Activated T-helper 2 cell treated with anti-CD3 and anti-CD28 coated beads, Interferon-gamma antibody, Interleukin-2, Interleukin-4, amounts not matched to agents 10 μg/mL and 5 μg/mL and 100 μg/mL, durations not matched to agents 14 hours and 24 hours and 36 hours (primary cell): ENCODE measurements around the gene EPM2AIP1. TPM values are rescaled to one million over a fixed set of nuclear protein-coding genes. Genes with fewer than 3 reads are reported as not detected.

Source experiments
- DNase-seq: peaks from one replicate; pipeline ENCODE4 v3.0.0; 2021; ENCODE audit warnings: low spot score
- H3K27ac Mint-ChIP-seq: one replicate; pipeline ENCODE4 v1.8.0; 2021; ENCODE audit warnings: mixed read lengths
- H3K27me3 Mint-ChIP-seq: one replicate; pipeline ENCODE4 v1.8.0; 2021; ENCODE audit warnings: low read depth, mixed read lengths
- H3K36me3 Mint-ChIP-seq: one replicate; pipeline ENCODE4 v1.8.0; 2021; ENCODE audit warnings: low read depth, mixed read lengths
- H3K4me1 Mint-ChIP-seq: one replicate; pipeline ENCODE4 v1.8.0; 2021; ENCODE audit warnings: low read depth, mixed read lengths
- H3K4me3 Mint-ChIP-seq: one replicate; pipeline ENCODE4 v1.8.0; 2021; ENCODE audit warnings: low read depth, mild to moderate bottlenecking, moderate library complexity, mixed read lengths
- H3K9me3 Mint-ChIP-seq: one replicate; pipeline ENCODE4 v1.8.0; 2021; ENCODE audit warnings: mixed read lengths
- intact Hi-C: fragments of 100-400 bp; cut with micrococcal nuclease; formaldehyde crosslinking; loops from one replicate; pipeline ENCODE4 v1.15.1; 2023
- total RNA-seq: library from RNA; stranded (reverse); gene quantifications from 2 replicates; pipeline ENCODE4 v1.2.3, GENCODE V29; 2022

The EPM2AIP1 gene
- total RNA-seq, 1 donor from 2014 or later, result 20.4 TPM

- Mint-ChIP-seq H3K9me3 (peaks cover 4% of the 10 kb centered on the region), H3K36me3 (no peaks in the 10 kb centered on the region), H3K27me3 (peaks cover 37% of the 10 kb centered on the region), H3K4me3 (no peak overlapping the region), H3K27ac (no peak overlapping the region), H3K4me1 (peaks cover 10% of the 10 kb centered on the region)
- DNase-seq, result no peak
- intact Hi-C loops, result no loop called here
Observed at GRCh38 chr3:36941162-36941561, 51.8 kb downstream of the EPM2AIP1 start.

- H3K36me3 Mint-ChIP-seq, result no peaks in the 10 kb centered on the region
- intact Hi-C loops, result no loop called here
- peaks cover 18% of the 10 kb centered on the region for H3K27me3 Mint-ChIP-seq
- no peak for DNase-seq
- H3K27ac Mint-ChIP-seq, result no peak overlapping the region
- no peaks in the 10 kb centered on the region for H3K9me3 Mint-ChIP-seq
- H3K4me3 Mint-ChIP-seq, result no peak overlapping the region
- peaks cover 5% of the 10 kb centered on the region for H3K4me1 Mint-ChIP-seq
Observed at GRCh38 chr3:36937492-36937891, 55.4 kb downstream of the EPM2AIP1 start.

Other genes starting within 250 kb of the EPM2AIP1 start
- gene DCLK3, start 228.6 kb downstream of the EPM2AIP1 start, total RNA-seq, result not detected in 2 replicates
- gene TRANK1, start 48.1 kb downstream of the EPM2AIP1 start, total RNA-seq, result 1.1 and 1.8 TPM in 2 replicates
- 61.9 and 64.4 TPM in 2 replicates for gene MLH1, start 387 bp upstream of the EPM2AIP1 start, total RNA-seq
- 36.8 and 38.3 TPM in 2 replicates for gene LRRFIP2, start 181.5 kb upstream of the EPM2AIP1 start, total RNA-seq